Parathyroid adenoma (tissue), 2 donors: ENCODE data around the gene GPER1.

Experiments used
- H2AFZ ChIP-seq: fragments of 300-600 bp; sonication (generic); one replicate; pipeline ENCODE4 v1.7.0; 2017; ENCODE audit warnings: antibody characterized with exemption, mild to moderate bottlenecking
- H3K27ac ChIP-seq: fragments of 300-600 bp; sonication (generic); one replicate; pipeline ENCODE4 v1.7.0; 2017
- H3K27me3 ChIP-seq: fragments of 300-600 bp; sonication (generic); one replicate; pipeline ENCODE4 v1.7.0; 2017; ENCODE audit warnings: low read length; ENCODE audit not compliant: control insufficient read depth, insufficient read depth
- H3K36me3 ChIP-seq: fragments of 300-600 bp; sonication (generic); one replicate; pipeline ENCODE4 v1.7.0; 2017; ENCODE audit warnings: low read length; ENCODE audit not compliant: control insufficient read depth, insufficient read depth
- H3K4me1 ChIP-seq: fragments of 300-600 bp; sonication (generic); one replicate; pipeline ENCODE4 v1.7.0; 2017; ENCODE audit warnings: control low read depth
- H3K4me2 ChIP-seq: fragments of 300-600 bp; sonication (generic); one replicate; pipeline ENCODE4 v1.7.0; 2017; ENCODE audit warnings: low read length
- H3K4me3 ChIP-seq: fragments of 300-600 bp; sonication (generic); one replicate; pipeline ENCODE4 v1.7.0; 2017; ENCODE audit warnings: low read depth, low read length
- H3K79me2 ChIP-seq: fragments of 300-600 bp; sonication (generic); one replicate; pipeline ENCODE4 v1.7.0; 2017; ENCODE audit warnings: control low read depth
- H3K9ac ChIP-seq: fragments of 300-600 bp; sonication (generic); one replicate; pipeline ENCODE4 v1.7.0; 2017; ENCODE audit warnings: mild to moderate bottlenecking
- H3K9me3 ChIP-seq: fragments of 300-600 bp; sonication (generic); one replicate; pipeline ENCODE4 v1.7.0; 2017; ENCODE audit warnings: low read length; ENCODE audit not compliant: control insufficient read depth
- TF ChIP-seq, protein P1 (sequence below): fragments of 300-600 bp; sonication (generic); IDR thresholded peaks from one replicate; pipeline ENCODE4 v1.7.0; 2017; ENCODE audit warnings: antibody characterized with exemption, mild to moderate bottlenecking
- donor health status: primary hyperparathyroidism.

GPER1 gene

GRCh38 chr7:1087465-1087814, 473 bp upstream of the GPER1 start:
- H3K4me1 ChIP-seq, result peaks cover 10% of the 10 kb centered on the region
- no peak overlapping the region for H3K9ac ChIP-seq
- H3K27ac ChIP-seq, result no peak overlapping the region
- H3K4me2 ChIP-seq, result no peak overlapping the region
- H3K9me3 ChIP-seq, result no peaks in the 10 kb centered on the region
- H3K27me3 ChIP-seq, result no peaks in the 10 kb centered on the region
- H3K79me2 ChIP-seq, result peaks cover 15% of the 10 kb centered on the region
- H2AFZ ChIP-seq, result no peak overlapping the region
- no peaks in the 10 kb centered on the region for H3K36me3 ChIP-seq
- H3K4me3 ChIP-seq, result no peak overlapping the region
- TF ChIP-seq, protein P1, sequence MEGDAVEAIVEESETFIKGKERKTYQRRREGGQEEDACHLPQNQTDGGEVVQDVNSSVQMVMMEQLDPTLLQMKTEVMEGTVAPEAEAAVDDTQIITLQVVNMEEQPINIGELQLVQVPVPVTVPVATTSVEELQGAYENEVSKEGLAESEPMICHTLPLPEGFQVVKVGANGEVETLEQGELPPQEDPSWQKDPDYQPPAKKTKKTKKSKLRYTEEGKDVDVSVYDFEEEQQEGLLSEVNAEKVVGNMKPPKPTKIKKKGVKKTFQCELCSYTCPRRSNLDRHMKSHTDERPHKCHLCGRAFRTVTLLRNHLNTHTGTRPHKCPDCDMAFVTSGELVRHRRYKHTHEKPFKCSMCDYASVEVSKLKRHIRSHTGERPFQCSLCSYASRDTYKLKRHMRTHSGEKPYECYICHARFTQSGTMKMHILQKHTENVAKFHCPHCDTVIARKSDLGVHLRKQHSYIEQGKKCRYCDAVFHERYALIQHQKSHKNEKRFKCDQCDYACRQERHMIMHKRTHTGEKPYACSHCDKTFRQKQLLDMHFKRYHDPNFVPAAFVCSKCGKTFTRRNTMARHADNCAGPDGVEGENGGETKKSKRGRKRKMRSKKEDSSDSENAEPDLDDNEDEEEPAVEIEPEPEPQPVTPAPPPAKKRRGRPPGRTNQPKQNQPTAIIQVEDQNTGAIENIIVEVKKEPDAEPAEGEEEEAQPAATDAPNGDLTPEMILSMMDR, result no peak

- H3K9ac ChIP-seq, result no peak overlapping the region
- TF ChIP-seq, protein P1, result no peak
- no peak overlapping the region for H3K4me2 ChIP-seq
- no peak overlapping the region for H3K27ac ChIP-seq
- no peak overlapping the region for H2AFZ ChIP-seq
- peaks cover 10% of the 10 kb centered on the region for H3K4me1 ChIP-seq
- no peaks in the 10 kb centered on the region for H3K9me3 ChIP-seq
- H3K27me3 ChIP-seq, result no peaks in the 10 kb centered on the region
- H3K79me2 ChIP-seq, result peaks cover 4% of the 10 kb centered on the region
- no peak overlapping the region for H3K4me3 ChIP-seq
- no peaks in the 10 kb centered on the region for H3K36me3 ChIP-seq
Observed at GRCh38 chr7:1090236-1090635, 2.3 kb downstream of the GPER1 start.

- no peak overlapping the region for H3K27ac ChIP-seq
- H3K4me3 ChIP-seq, result no peak overlapping the region
- H3K9ac ChIP-seq, result no peak overlapping the region
- H3K27me3 ChIP-seq, result no peaks in the 10 kb centered on the region
- TF ChIP-seq, protein P1, result no peak
- H2AFZ ChIP-seq, result no peak overlapping the region
- no peak overlapping the region for H3K4me2 ChIP-seq
- no peaks in the 10 kb centered on the region for H3K9me3 ChIP-seq
- H3K4me1 ChIP-seq, result peaks cover 10% of the 10 kb centered on the region
- H3K36me3 ChIP-seq, result no peaks in the 10 kb centered on the region
- peaks cover 11% of the 10 kb centered on the region for H3K79me2 ChIP-seq
Observed at GRCh38 chr7:1090686-1091643, 3.1 kb downstream of the GPER1 start.

DNA sequence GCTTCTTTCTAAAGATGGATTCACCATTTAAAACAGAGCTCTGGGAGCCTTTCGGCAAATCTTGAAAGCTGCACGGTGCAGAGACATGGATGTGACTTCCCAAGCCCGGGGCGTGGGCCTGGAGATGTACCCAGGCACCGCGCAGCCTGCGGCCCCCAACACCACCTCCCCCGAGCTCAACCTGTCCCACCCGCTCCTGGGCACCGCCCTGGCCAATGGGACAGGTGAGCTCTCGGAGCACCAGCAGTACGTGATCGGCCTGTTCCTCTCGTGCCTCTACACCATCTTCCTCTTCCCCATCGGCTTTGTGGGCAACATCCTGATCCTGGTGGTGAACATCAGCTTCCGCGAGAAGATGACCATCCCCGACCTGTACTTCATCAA, 3.7 kb downstream of the GPER1 start:
- peaks cover 15% of the 10 kb centered on the region for H3K4me1 ChIP-seq
- no peak overlapping the region for H2AFZ ChIP-seq
- H3K4me3 ChIP-seq, result no peak overlapping the region
- H3K4me2 ChIP-seq, result no peak overlapping the region
- H3K27ac ChIP-seq, result no peak overlapping the region
- peaks cover 15% of the 10 kb centered on the region for H3K79me2 ChIP-seq
- H3K9ac ChIP-seq, result no peak overlapping the region
- H3K9me3 ChIP-seq, result no peaks in the 10 kb centered on the region
- H3K27me3 ChIP-seq, result no peaks in the 10 kb centered on the region
- no peaks in the 10 kb centered on the region for H3K36me3 ChIP-seq
- TF ChIP-seq, protein P1, result no peak
